Liver (tissue), 9 donors: ENCODE measurements around the gene PITPNC1. TPM values are rescaled to one million over a fixed set of nuclear protein-coding genes. Genes with fewer than 3 reads are reported as not detected.

ENCODE experiments used
- DNase-seq: peaks from one replicate; pipeline ENCODE4 v3.0.0-alpha.2; 2017; ENCODE audit warnings: low spot score
- H3K27ac ChIP-seq, 2 donors: one replicate each; pipeline ENCODE4 v1.7.0; 2013; ENCODE audit warnings: inconsistent platforms in 2 of 2, low read length in 2 of 2, control low read depth in 1 of 2, low read depth in 1 of 2, mild to moderate bottlenecking in 1 of 2
- H3K27me3 ChIP-seq, 4 donors: one replicate each; pipeline versions ENCODE4 v1.6.1 to v1.7.0; 2013; ENCODE audit warnings: low read length in 3 of 4, inconsistent platforms in 1 of 4, mild to moderate bottlenecking in 1 of 4, moderate library complexity in 1 of 4; ENCODE audit not compliant: control insufficient read depth in 4 of 4, insufficient read depth in 4 of 4
- H3K36me3 ChIP-seq, 4 donors: one replicate each; pipeline versions ENCODE4 v1.6.1 to v1.7.0; 2013; ENCODE audit warnings: low read length in 3 of 4, mild to moderate bottlenecking in 3 of 4, low read depth in 1 of 4, moderate library complexity in 1 of 4; ENCODE audit not compliant: control insufficient read depth in 4 of 4, insufficient read depth in 3 of 4
- H3K4me1 ChIP-seq, 4 donors: one replicate each; pipeline versions ENCODE4 v1.6.1 to v1.7.0; 2013; ENCODE audit warnings: low read length in 3 of 4, mild to moderate bottlenecking in 3 of 4, moderate library complexity in 1 of 4; ENCODE audit not compliant: control insufficient read depth in 4 of 4, insufficient read depth in 4 of 4
- H3K4me3 ChIP-seq, 3 donors: one replicate each; pipeline versions ENCODE4 v1.6.1 to v1.7.0; 2013; ENCODE audit warnings: low read length in 3 of 3, control low read depth in 1 of 3, low read depth in 1 of 3, mild to moderate bottlenecking in 1 of 3
- H3K9ac ChIP-seq, 2 donors: one replicate each; pipeline ENCODE4 v1.7.0; 2013; ENCODE audit warnings: low read length in 2 of 2, mild to moderate bottlenecking in 2 of 2, moderate library complexity in 2 of 2, control low read depth in 1 of 2, low read depth in 1 of 2
- H3K9me3 ChIP-seq, 4 donors: one replicate each; pipeline versions ENCODE4 v1.6.1 to v1.7.0; 2013; ENCODE audit warnings: low read length in 3 of 4; ENCODE audit not compliant: control insufficient read depth in 4 of 4
- EGR1 ChIP-seq, 2 donors: IDR thresholded peaks; 2 replicates each; pipeline ENCODE4 v1.6.1; 2016 to 2018; ENCODE audit warnings: antibody characterized with exemption in 2 of 2, low read depth in 2 of 2
- FOXA1 ChIP-seq: IDR thresholded peaks from 2 replicates; pipeline ENCODE4 v1.6.1; 2016; ENCODE audit warnings: antibody characterized with exemption
- FOXA2 ChIP-seq: IDR thresholded peaks from 2 replicates; pipeline ENCODE4 v1.6.1; 2016; ENCODE audit warnings: antibody characterized with exemption
- GABPA ChIP-seq, 2 donors: IDR thresholded peaks in 1 of 2; conservative IDR thresholded peaks in 1 of 2; 2 replicates each; pipeline ENCODE4 v1.6.1; 2016; ENCODE audit warnings: antibody characterized with exemption in 2 of 2, mild to moderate bottlenecking in 1 of 2, moderate library complexity in 1 of 2
- HNF4A ChIP-seq, 2 donors: conservative IDR thresholded peaks; 2 replicates each; pipeline ENCODE4 v1.6.1; 2016; ENCODE audit warnings: antibody characterized with exemption in 2 of 2, mild to moderate bottlenecking in 2 of 2
- HNF4G ChIP-seq: IDR thresholded peaks from 2 replicates; pipeline ENCODE4 v1.6.1; 2016; ENCODE audit warnings: antibody characterized with exemption
- JUND ChIP-seq, 2 donors: IDR thresholded peaks; 2 replicates each; pipeline ENCODE4 v1.6.1; 2016; ENCODE audit warnings: antibody characterized with exemption in 2 of 2
- MAX ChIP-seq: IDR thresholded peaks from 2 replicates; pipeline ENCODE4 v1.6.1; 2016; ENCODE audit warnings: antibody characterized with exemption
- NR2F2 ChIP-seq: IDR thresholded peaks from 2 replicates; pipeline ENCODE4 v1.6.1; 2016; ENCODE audit warnings: antibody characterized with exemption
- RAD21 ChIP-seq, 2 donors: IDR thresholded peaks; 2 replicates each; pipeline ENCODE4 v1.6.1; 2016; ENCODE audit warnings: antibody characterized with exemption in 2 of 2, mild to moderate bottlenecking in 2 of 2
- REST ChIP-seq: IDR thresholded peaks from 2 replicates; pipeline ENCODE4 v1.6.1; 2016; ENCODE audit warnings: antibody characterized with exemption, mild to moderate bottlenecking
- RXRA ChIP-seq, 2 donors: IDR thresholded peaks; 2 replicates each; pipeline ENCODE4 v1.6.1; 2017 to 2018; ENCODE audit warnings: antibody characterized with exemption in 2 of 2, mild to moderate bottlenecking in 1 of 2
- SP1 ChIP-seq: IDR thresholded peaks from 2 replicates; pipeline ENCODE4 v1.6.1; 2018; ENCODE audit warnings: antibody characterized with exemption, mild to moderate bottlenecking
- TAF1 ChIP-seq: conservative IDR thresholded peaks from 2 replicates; pipeline ENCODE4 v1.6.1; 2016; ENCODE audit warnings: antibody characterized with exemption, mild to moderate bottlenecking
- YY1 ChIP-seq: IDR thresholded peaks from 2 replicates; pipeline ENCODE4 v1.6.1; 2016; ENCODE audit warnings: antibody characterized with exemption, mild to moderate bottlenecking
- ZBTB33 ChIP-seq: IDR thresholded peaks from 2 replicates; pipeline ENCODE4 v1.6.1; 2016; ENCODE audit warnings: antibody characterized with exemption
- WGBS: extraction: QIAGEN DNeasy Blood & Tissue Kit; methylation state at CpG from one replicate; pipeline ENCODE4 v1.1.7; 2013; 5-methylcytosine and 5-hydroxymethylcytosine counted together
- polyA plus RNA-seq, 2 donors: library from polyadenylated mRNA; stranded (reverse) in 1 of 2; unstranded in 1 of 2; fragments of 200-250 nt in 1 of 2; fragments of >200 nt in 1 of 2; fragmentation: Nextera tagmentation in 1 of 2; extraction: Ambion mirVana in 1 of 2; gene quantifications; one replicate each; pipeline versions ENCODE4 v1.2.1 to v1.2.3, GENCODE V29; 2013 to 2015
- total RNA-seq, 2 donors: library from RNA; depleted of rRNA; stranded (reverse); fragments of >200 nt; gene quantifications; one replicate each; pipeline ENCODE4 v1.2.3, GENCODE V29; 2014
- TF ChIP-seq, protein P1 (sequence below): fragments of 150-350 bp; IDR thresholded peaks from 2 replicates; pipeline ENCODE4 v1.5.1; 2017; ENCODE audit warnings: improper control_type of control experiment, low read depth, low read length; ENCODE audit not compliant: missing input control
- TF ChIP-seq, protein P2 (sequence below): IDR thresholded peaks from 2 replicates; pipeline ENCODE4 v1.6.1; 2016; ENCODE audit warnings: antibody characterized with exemption
- donor health status: healthy.
- donor health status: healthy.
- donor health status: healthy.
- donor health status: healthy.
- donor health status: healthy.

Gene PITPNC1
- total and polyA plus RNA-seq, 4 donors: 2.3 to 10.2 (median 5.7) TPM

GRCh38 chr17:67636312-67636711, 259.2 kb downstream of the PITPNC1 start:
- Histone ChIP-seq H3K9ac (no peak overlapping the region), H3K36me3 (peaks cover 0 to 8% (median 1%) of the 10 kb centered on the region in 4 donors), H3K9me3 (no peaks in the 10 kb centered on the region), H3K27me3 (no peaks in the 10 kb centered on the region), H3K4me3 (no peak overlapping the region), H3K27ac (no peak overlapping the region), H3K4me1 (peaks cover 0 to 4% (median 2%) of the 10 kb centered on the region in 4 donors)
- no peak for DNase-seq
- 97% methylated on average over 8 of the region's 8 CpGs for WGBS
- TF ChIP-seq FOXA2: no peak
- TF ChIP-seq RXRA (IDR thresholded peaks at IDR 0.05): no peak
- no peak for TF ChIP-seq JUND (IDR thresholded peaks at IDR 0.05)
- TF ChIP-seq, protein P1, sequence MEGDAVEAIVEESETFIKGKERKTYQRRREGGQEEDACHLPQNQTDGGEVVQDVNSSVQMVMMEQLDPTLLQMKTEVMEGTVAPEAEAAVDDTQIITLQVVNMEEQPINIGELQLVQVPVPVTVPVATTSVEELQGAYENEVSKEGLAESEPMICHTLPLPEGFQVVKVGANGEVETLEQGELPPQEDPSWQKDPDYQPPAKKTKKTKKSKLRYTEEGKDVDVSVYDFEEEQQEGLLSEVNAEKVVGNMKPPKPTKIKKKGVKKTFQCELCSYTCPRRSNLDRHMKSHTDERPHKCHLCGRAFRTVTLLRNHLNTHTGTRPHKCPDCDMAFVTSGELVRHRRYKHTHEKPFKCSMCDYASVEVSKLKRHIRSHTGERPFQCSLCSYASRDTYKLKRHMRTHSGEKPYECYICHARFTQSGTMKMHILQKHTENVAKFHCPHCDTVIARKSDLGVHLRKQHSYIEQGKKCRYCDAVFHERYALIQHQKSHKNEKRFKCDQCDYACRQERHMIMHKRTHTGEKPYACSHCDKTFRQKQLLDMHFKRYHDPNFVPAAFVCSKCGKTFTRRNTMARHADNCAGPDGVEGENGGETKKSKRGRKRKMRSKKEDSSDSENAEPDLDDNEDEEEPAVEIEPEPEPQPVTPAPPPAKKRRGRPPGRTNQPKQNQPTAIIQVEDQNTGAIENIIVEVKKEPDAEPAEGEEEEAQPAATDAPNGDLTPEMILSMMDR: no peak
- TF ChIP-seq HNF4A (conservative IDR thresholded peaks at IDR 0.05): no peak
- TF ChIP-seq FOXA1: no peak
- no peak for TF ChIP-seq MAX
- no peak for TF ChIP-seq YY1
- no peak for TF ChIP-seq RAD21 (IDR thresholded peaks at IDR 0.05)
- TF ChIP-seq NR2F2: no peak
- TF ChIP-seq EGR1 (IDR thresholded peaks at IDR 0.05; ENCODE audit: low read depth in 2 of 2): no peak
- no peak for TF ChIP-seq HNF4G

DNA sequence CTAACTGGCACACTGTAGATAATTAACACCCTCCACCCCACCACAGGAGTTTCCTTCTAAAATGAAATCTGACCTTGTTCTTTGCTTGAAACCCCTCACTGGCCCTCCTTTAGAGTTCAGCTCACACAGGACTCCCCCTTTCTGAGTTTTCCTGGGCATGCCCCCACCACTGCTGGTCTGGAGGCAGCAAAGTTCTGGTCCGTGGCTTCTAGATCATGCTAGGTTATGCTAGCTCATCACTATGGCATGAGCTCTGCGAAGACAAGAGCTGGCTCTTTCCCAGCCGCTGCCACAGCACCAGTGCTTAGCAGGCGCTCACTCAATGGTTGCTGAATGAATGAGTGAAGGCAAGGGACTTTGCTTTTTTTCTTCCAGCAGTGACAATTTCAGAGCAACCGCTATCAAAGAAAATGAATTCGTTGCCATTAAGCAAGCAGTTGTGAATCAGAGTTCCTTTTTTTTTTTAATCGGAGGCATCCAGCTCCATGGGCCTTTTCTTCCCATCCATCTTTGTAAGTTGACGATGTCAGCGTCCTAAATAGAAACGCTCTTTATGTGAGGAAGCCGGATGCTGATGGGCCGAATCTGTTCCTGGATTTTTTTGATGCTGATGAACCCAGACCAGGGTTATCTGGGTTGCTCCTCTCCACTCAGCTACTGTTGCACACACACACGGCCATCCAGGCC, 259.9 kb downstream of the PITPNC1 start:
- DNase-seq: no peak

More for the DNA sequence above, 259.9 kb downstream of the PITPNC1 start:
- Histone ChIP-seq H3K4me1 (peaks cover 0 to 4% (median 2%) of the 10 kb centered on the region in 4 donors), H3K9me3 (no peaks in the 10 kb centered on the region), H3K36me3 (peaks cover 0 to 8% (median 1%) of the 10 kb centered on the region in 4 donors), H3K4me3 (no peak overlapping the region), H3K27me3 (no peaks in the 10 kb centered on the region), H3K9ac (no peak overlapping the region), H3K27ac (no peak overlapping the region)
- TF ChIP-seq FOXA1 (no peak), ZBTB33 (no peak), TAF1 (no peak), NR2F2 (no peak), SP1 (no peak), YY1 (no peak), RAD21 (IDR thresholded peaks at IDR 0.05) (no peak), REST (no peak), FOXA2 (no peak), HNF4A (conservative IDR thresholded peaks at IDR 0.05) (no peak), JUND (IDR thresholded peaks at IDR 0.05) (no peak), EGR1 (IDR thresholded peaks at IDR 0.05; ENCODE audit: low read depth in 2 of 2) (no peak), RXRA (IDR thresholded peaks at IDR 0.05) (no peak), MAX (no peak), GABPA (IDR thresholded peaks at IDR 0.05 in 1 of 2, conservative IDR thresholded peaks at IDR 0.05 in 1 of 2) (no peak), HNF4G (no peak)
- TF ChIP-seq, protein P2, sequence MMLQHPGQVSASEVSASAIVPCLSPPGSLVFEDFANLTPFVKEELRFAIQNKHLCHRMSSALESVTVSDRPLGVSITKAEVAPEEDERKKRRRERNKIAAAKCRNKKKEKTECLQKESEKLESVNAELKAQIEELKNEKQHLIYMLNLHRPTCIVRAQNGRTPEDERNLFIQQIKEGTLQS: no peak
- TF ChIP-seq, protein P1: no peak
- WGBS: 81% methylated on average over 13 of the region's 13 CpGs
